ENCODE results near the gene ZNF430. TPM values are rescaled to one million over a fixed set of nuclear protein-coding genes. Genes with fewer than 3 reads are reported as not detected.
"Not testable (repeated sequence)": the region's sequence is repeated elsewhere in the genome, so short reads cannot be mapped to it uniquely, and the experiment has no call there.

The ZNF430 gene
- total RNA-seq (2014; rRNA removed; shearing (Covaris generic)): 3.0 and 3.6 TPM in 2 replicates

DNA sequence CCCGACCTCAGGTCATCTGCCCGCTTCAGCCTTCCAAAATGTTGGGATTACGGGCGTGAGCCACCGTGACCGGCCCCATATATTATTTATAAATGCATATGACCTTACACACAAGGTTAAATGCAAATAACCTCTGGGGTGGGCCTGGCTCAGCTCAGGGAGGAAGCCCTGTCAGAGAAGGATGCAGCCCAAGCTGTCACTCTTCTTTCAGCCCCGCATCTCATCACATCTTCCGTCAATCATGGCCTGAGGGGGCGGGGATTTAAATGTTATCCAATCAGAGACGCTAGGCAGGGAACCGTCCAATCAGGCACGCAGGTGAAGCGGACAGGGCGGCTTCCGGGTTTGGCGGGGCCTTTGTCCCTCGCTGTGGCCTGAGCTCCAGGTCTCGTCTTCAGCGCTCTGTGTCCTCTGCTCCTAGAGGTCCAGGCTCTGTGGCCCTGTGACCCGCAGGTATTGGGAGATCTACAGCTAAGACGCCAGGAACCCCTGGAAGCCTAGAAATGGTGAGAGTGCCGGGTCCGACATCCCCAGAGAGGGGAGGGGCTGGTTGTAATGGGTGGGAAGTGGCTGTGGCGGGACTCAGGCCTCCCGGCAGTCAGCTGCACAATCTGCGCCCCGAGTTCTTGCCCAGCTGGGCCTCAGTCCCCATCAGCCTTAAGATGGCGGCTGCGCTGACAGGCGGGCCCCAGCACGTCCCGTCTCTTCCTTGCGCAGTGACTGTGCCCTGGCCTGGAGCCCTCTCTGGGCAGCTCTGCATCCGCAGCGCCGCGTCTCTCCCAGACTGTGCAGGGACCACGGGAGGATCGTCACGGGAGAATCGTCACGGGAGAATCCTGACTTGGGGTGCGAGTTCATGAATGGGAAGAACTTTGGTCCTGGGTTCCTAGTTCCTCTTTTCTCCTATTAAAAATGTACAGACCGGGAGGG, at the start of gene ZNF430:
TSS of gene ZNF430 (plus strand) at position 360 of the 930 bp plus-strand sequence. CDS start at position 504, 144 bp downstream.
- in situ Hi-C loops (cut with HindIII; ENCODE audit: low sequenced_read_pairs): no loop called here
- peak; percentile 99 for DNase-seq (ENCODE audit: low spot score)

DNA sequence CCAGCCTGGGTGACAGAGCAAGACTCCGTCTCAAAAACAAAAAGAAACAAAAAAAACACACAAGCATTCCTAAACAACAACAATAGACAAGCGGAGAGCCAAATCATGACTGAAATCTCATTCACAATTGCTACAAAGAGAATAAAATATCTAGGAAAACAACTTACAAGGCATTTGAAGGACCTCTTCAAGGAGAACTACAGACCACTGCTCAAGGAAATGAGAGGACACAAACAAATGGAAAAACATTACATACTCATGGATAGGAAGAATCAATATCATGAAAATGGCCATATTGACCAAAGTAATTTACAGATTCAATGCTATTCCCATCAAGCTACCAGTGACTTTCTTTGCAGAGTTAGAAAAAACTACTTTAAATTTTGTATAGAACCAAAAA, 27.7 kb upstream of the ZNF430 start:
- DNase-seq (ENCODE audit: low spot score); in situ Hi-C loops (cut with HindIII; ENCODE audit: low sequenced_read_pairs): not testable (repeated sequence)

DNA sequence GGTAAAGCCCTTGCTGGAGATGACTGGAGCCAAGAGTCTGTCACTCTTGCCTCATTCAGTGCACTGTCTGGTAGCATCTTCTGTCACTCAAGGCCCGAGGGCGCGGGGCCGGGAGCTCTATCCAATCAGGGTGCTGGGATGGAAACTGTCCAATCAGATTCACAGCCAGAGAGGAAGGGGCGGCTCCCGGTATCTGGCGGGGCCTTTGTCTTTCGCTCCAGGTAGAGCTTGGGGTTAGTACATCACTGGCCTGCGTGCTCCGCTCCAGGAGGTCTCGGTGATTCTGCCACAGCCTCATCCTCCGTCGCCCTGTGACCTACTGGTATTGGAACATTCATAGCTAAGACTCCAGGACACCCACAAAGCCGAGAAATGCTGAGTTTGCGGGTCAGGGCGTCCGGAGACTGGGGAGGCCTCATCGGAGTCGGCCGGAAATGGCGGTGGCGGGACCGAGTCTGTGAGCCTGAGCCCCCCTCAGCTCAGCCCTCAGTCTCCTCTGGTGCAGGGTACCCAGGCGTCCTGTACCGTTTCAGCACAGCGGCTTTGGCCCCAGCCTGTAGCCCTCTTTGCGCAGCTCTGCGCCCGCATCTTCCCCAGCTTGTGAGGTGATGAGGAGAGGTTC, 20.6 kb upstream of the ZNF430 start:
- in situ Hi-C loops (cut with HindIII; ENCODE audit: low sequenced_read_pairs): no loop called here
- DNase-seq (ENCODE audit: low spot score): peak; percentile 96

DNA sequence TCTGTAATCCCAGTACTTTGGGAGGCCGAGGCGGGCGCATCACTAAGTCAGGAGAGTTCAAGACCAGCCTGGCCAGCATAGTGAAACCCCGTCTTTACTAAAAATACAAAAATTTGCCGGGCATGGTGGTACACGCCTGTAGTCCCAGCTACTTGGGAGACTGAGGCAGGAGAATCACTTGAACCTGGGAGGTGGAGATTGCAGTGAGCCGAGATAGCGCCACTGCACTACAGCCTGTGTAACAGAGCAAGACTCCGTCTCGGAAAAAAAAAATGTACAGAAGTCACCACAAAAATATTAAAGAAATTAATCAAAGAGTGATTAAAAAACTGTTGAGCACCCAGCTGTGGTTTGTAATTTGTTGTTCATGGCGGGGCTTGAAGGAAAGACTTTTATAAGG, 781 bp downstream of the ZNF430 start:
- in situ Hi-C loops (cut with HindIII; ENCODE audit: low sequenced_read_pairs); DNase-seq (ENCODE audit: low spot score): not testable (repeated sequence)

DNA sequence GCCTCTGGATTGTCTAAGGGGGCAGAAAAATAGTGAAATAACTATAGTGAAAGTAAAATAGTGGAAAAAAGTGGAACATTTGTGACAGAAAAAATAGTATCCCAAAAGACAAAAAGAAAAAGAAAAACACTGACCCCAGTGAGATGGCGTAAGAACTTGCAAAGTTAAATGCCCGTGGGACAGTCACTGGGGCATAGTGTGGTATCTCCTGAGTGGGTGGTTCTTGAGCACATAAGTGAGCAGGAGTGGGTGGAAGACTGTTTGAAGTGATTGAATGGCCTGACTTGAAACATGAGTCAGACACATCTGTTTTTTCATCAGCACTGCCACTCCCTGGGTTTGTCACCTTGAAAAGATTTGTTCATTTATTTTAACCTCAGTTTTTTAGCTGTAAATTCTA, 2.5 kb downstream of the ZNF430 start:
- in situ Hi-C loops (cut with HindIII; ENCODE audit: low sequenced_read_pairs): no loop called here

DNA sequence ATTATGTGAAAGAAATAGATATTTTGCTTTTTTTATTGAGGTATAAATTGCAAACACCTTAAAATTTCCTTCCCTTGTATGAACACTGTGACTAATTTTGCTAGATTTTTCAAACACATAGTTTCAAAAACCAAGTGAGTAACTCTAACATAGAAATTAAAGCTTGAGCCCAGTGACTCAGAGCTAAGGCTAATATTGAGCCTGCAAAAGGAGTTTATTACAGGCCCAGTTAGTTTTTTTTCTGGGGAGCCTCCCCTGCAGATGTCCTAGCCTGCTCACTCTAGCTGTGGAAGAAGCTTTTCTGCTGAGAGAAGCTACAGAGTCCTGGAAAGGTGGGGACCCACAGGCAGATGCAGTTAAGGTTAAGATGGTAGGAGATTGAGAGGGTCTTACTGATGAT, 3.4 kb downstream of the ZNF430 start:
- in situ Hi-C loops (cut with HindIII; ENCODE audit: low sequenced_read_pairs): no loop called here
- no peak for DNase-seq (ENCODE audit: low spot score)

More for the DNA sequence above, 2.5 kb downstream of the ZNF430 start:
- no peak for DNase-seq (ENCODE audit: low spot score)

DNA sequence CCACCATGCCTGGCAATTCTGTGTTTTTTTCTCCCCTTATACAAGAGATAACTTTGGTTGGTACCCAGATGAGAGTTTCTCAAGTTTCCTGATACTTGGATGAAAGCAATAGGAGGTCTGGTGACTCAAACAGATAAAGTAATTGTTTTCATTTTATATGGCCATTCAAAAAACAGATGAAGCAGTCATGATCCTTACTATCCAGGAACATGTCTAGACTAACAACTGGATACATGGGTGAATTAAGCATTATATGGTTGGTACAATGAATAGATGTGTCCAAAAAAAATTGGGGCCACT, 8.5 kb downstream of the ZNF430 start:
- in situ Hi-C loops (cut with HindIII; ENCODE audit: low sequenced_read_pairs): no loop called here

DNA sequence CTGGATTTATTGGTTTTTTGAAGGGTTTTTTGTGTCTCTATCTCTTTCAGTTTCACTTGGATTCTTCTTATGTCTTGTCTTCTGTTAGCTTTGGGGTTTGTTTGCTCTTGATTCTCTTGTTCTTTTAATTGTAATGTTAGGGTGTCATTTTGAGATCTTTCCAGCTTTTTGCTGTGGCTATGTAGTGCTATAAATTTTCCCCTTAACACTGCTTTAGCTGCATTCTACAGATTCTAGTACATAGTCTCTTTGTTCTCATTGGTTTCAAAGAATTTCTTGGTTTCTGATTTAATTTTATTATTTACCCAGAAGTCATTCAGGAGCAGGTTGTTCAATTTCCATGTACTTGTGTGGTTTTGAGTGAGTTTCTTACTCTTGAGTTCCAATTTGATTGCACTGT, 24.6 kb downstream of the ZNF430 start:
- no peak for DNase-seq (ENCODE audit: low spot score)
- in situ Hi-C loops (cut with HindIII; ENCODE audit: low sequenced_read_pairs): no loop called here

More for the DNA sequence above, 8.5 kb downstream of the ZNF430 start:
- no peak for DNase-seq (ENCODE audit: low spot score)

DNA sequence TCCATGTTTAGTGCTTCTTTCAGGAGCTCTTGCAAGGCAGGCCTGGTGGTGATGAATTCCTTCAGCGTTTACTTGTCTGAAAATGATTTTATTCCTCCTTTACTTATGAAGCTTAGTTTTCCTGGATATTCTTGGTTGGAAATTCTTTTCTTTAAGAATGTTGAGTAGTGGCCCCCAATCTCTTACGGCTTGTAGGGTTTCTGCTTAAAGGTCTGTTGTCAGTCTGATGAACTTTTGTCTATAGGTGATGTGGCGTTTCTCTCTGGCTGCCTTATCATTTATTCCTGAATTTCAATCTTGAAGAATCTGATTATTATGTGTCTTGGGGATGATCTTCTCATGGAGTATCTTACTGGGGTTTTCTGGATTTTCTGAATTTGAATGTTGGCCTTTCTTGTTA, 26.0 kb downstream of the ZNF430 start:
- no peak for DNase-seq (ENCODE audit: low spot score)
- in situ Hi-C loops (cut with HindIII; ENCODE audit: low sequenced_read_pairs): no loop called here

DNA sequence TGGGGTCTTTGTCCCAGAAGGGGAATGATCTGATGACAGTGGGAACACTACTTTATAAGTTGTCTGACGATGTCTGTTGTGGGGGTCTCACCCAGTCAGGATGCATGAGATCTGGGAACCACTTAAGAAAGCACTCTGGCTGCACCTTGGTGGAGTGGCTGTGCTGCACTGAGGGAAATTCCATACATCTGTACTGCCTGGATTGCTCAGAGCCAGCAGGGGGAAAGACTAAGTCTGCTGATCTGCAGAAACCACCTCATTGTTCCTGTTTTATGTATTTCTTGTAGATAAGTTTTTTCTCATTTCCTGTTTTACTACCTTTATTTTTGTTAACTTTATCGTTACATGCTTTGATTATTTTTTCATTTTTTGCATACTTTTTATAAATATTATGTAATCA, 27.3 kb downstream of the ZNF430 start:
- in situ Hi-C loops (cut with HindIII; ENCODE audit: low sequenced_read_pairs): no loop called here
- no peak for DNase-seq (ENCODE audit: low spot score)

DNA sequence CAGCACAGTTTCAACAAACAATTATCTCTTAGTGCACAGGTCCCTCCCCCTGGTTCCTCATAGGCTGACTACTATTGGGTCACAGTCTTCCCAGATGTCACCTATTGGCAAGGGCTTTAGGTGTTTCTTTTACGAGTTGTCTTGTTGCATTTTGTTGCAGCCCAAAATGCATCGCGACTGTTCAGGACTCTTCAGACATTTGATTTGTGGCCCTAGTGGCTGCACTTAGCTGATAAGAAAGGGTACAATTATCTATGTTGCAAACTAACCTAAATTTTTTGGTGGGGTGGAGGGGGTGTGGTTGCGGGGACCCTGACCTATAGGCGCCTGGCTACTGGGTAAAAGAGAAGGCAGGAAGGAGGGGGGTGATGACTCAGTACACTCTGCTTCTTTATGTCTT, 32.4 kb downstream of the ZNF430 start:
- in situ Hi-C loops (cut with HindIII; ENCODE audit: low sequenced_read_pairs): no loop called here
- DNase-seq (ENCODE audit: low spot score): no peak

DNA sequence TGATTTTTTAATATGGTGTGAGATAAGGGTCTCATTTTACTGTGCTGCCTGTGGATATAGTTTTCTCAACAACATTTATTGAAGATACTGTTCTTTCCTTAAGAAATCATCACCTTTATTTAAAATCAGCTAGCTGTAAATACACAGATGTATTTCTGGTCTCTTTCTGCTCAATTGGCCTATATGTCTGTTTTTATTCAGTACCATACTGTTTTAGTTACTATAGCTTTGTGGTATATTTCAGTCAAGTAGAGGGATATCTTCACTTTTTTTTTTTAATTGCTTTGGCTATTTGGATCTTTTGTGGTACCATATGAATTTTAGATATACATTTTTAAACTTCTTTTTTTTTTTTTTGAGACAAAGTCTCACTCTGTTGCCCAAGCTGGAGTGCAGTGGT, 44.9 kb downstream of the ZNF430 start:
- DNase-seq (ENCODE audit: low spot score): no peak
- in situ Hi-C loops (cut with HindIII; ENCODE audit: low sequenced_read_pairs): no loop called here

DNA sequence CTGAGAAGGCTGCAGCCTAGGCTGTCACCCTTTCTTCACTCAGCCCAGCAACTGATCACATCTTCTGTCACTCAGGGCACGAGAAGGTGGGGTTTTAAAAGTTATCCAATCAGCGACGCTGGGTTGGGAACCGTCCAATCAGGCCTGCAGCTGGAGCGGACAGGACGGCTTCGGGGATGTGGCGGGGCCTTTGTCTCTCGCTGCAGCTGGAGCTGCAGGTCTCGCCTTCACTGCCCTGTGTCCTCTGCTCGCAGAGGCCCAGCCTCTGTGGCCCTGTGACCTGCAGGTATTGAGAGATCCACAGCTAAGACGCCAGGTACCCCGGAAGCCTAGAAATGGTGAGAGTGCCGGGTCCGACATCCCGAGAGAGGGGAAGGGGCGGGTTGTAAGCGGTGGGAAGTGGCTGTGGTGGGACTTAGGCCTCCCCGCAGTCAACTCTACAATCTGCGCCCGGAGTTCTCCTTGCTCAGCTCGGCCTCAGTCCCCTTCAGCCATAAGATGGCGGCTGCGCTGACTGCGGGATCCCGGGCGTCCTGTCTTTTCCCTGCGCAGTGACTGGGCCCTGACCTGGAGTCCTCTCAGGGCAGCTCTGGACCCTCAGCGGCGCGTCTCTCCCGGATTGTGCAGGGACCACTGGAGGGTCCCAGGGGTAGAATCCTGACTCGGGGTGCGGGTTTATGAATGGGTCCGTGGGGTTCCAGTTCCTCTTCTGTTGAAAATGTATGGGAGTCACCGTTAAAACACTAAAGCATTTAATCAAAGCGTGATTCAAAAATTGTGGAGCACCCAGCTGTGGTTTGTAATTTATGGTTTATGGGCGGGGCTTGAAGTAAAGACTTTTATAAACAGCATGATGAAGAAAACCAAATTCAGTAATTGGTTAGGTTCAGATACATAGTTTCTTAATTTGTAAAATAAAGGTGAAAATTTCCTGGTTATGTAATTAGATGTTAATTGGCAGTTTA, 61.8 kb downstream of the ZNF430 start, which contains the start of gene ZNF714:
TSS of gene ZNF714 (plus strand) at position 193 of the 965 bp plus-strand sequence. CDS start 16,066 bp downstream, outside the sequence.
- in situ Hi-C loops (cut with HindIII; ENCODE audit: low sequenced_read_pairs): no loop called here
- DNase-seq (ENCODE audit: low spot score): peak; percentile 95

DNA sequence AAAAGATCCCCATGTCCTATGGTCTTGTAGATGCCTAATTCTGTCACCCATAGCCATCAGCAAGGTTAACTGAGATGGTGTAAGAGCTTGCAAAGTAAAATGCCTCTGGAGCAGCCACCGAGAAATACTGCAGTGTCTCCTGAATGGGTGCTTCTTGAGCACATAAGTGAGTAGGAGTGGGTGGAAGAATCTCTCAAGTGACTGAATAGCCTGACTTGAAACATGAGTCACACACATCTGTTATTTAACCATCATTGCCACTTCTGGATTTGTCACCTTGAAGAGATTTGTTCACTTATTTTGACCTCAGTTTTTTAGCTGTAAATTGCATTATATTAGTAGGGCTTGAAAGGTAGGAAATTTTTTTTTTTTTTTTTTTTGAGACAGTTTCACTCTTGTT, 63.9 kb downstream of the ZNF430 start:
- DNase-seq (ENCODE audit: low spot score): no peak
- in situ Hi-C loops (cut with HindIII; ENCODE audit: low sequenced_read_pairs): no loop called here

DNA sequence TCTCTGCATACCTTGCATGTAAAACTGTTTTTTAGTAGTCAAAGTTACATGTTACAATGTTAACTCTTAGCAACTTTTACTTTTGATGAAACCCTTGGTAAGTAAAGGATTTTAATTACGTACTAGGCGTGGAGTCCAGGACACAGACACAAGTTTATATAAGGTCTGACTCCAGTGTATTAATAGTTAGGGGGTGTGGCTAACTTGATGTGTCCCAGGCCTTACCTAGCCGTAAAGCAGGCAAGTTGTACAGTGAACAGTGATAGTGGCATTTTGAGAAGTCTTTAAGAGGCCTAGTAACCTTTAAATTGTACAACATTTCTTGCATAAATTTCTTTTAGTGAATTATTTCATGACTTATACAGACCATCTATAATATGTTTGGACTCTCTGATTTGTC, 67.4 kb downstream of the ZNF430 start:
- in situ Hi-C loops (cut with HindIII; ENCODE audit: low sequenced_read_pairs): no loop called here
- DNase-seq (ENCODE audit: low spot score): no peak

DNA sequence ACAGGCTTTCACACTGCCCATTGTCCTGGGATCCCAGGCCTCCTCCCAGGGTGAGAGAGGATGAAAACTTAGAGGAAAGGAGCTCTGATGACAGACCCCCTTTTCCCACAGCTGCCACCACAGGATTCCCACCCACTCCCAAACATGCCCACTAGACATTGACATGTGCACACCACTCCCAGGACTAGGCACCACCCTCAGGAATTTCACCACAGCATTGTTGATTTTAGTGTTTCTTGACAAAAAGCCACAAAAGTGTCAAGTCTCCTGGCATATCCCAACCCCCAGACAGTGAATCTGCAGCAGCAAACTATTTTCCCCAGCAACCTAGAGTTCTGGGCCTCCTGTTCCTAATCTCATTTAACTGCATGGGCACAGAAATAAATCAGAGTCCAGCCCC, 71.7 kb downstream of the ZNF430 start:
- DNase-seq (ENCODE audit: low spot score): no peak
- in situ Hi-C loops (cut with HindIII; ENCODE audit: low sequenced_read_pairs): no loop called here

DNA sequence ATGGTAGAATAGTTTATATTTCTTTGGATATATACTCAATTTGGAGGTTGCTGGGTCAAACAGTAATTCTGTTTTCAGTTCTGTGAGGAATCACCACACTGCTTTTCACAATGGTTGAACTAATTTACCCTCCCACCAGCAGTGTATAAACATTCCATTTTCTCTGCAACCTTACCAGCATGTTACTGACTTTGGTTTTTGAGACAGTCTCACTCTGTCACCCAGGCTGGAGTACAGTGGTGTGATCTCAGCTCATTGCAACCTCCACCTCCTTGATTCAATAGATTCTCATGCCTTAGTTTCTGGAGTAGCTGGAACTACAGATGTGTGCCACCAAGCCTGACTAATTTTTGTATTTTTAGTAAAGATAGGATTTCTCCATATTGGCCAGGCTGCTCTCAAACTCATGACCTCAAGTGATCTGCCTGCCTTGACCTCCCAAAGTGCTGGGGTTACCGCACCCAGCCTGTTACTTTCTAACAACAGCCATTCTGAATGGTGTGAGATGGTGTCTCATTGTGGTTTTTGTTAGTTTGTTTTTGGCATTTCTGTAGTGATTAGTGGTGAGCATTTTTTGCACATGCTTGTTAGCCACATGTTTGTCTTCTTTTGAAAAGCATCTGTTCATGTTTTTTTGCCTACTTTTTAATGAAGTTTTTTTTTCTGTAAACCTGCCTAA, 74.0 kb downstream of the ZNF430 start:
- DNase-seq (ENCODE audit: low spot score): no peak
- in situ Hi-C loops (cut with HindIII; ENCODE audit: low sequenced_read_pairs): no loop called here

DNA sequence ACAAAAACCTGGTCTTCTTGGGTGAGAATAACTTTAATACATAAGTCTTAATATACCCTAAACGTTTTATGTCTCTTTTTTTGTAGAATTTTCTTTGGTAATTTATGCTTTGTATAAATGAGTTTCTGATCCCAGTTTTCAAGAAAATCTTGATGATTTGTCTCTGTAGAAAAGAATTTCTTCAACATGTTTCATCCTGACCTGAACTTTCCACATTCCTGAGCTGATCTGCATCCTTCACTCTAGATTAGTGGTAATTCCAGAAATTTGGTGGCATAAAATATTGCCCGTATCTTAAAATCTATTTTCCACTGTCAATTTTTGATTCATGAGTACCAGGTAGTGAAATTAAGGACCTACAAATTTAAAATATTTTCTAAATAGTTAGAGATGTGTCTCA, 77.8 kb downstream of the ZNF430 start:
- in situ Hi-C loops (cut with HindIII; ENCODE audit: low sequenced_read_pairs): no loop called here
- no peak for DNase-seq (ENCODE audit: low spot score)

All from G401 (cell line).